Tibial nerve (tissue), 4 donors: Measurements from ENCODE around the gene REC114. TPM values are rescaled to one million over a fixed set of nuclear protein-coding genes. Genes with fewer than 3 reads are reported as not detected.

Experiments
- DNase-seq, 2 donors: peaks; one replicate each; pipeline ENCODE4 v3.0.0-alpha.2; 2019; ENCODE audit warnings: low spot score in 2 of 2
- H3K27ac ChIP-seq, 4 donors: fragments of 200-600 bp; sonication (generic) in 3 of 4; one replicate each; pipeline ENCODE4 v1.5.1; 2017 to 2019; ENCODE audit warnings: mild to moderate bottlenecking in 1 of 4
- H3K27me3 ChIP-seq, 2 donors: fragments of 200-600 bp; sonication (generic) in 1 of 2; one replicate each; pipeline versions ENCODE4 v1.5.1 to v1.6.0; 2017 to 2019
- H3K36me3 ChIP-seq, 3 donors: fragments of 200-600 bp; sonication (generic); one replicate each; pipeline ENCODE4 v1.5.1; 2018 to 2019
- H3K4me1 ChIP-seq, 4 donors: fragments of 200-600 bp; sonication (generic) in 3 of 4; one replicate each; pipeline ENCODE4 v1.5.1; 2017 to 2019
- H3K4me3 ChIP-seq, 4 donors: fragments of 200-600 bp; sonication (generic) in 3 of 4; one replicate each; pipeline ENCODE4 v1.5.1; 2017 to 2019; ENCODE audit warnings: mild to moderate bottlenecking in 1 of 4, moderate library complexity in 1 of 4
- H3K9me3 ChIP-seq, 4 donors: fragments of 200-600 bp; sonication (generic) in 3 of 4; one replicate each; pipeline ENCODE4 v1.5.1; 2017 to 2019
- CTCF ChIP-seq, 5 experiments: fragments of 200-600 bp in 3 of 5; fragments of 450-650 bp in 2 of 5; sonication (generic) in 3 of 5; IDR thresholded peaks; one replicate each; pipeline ENCODE4 v1.5.1; 2016 to 2019; ENCODE audit warnings: antibody characterized with exemption in 5 of 5, mild to moderate bottlenecking in 3 of 5, moderate library complexity in 2 of 5
- EP300 ChIP-seq, 2 donors: sonication (generic); formaldehyde crosslinking; IDR thresholded peaks; one replicate each; pipeline ENCODE4 v1.6.1; 2017; ENCODE audit warnings: antibody characterized with exemption in 2 of 2, mild to moderate bottlenecking in 1 of 2
- POLR2A ChIP-seq, 2 donors: fragments of 450-650 bp; IDR thresholded peaks; one replicate each; pipeline ENCODE4 v1.6.1; 2017; ENCODE audit warnings: antibody characterized with exemption in 2 of 2, mild to moderate bottlenecking in 2 of 2, moderate library complexity in 2 of 2
- WGBS, 2 donors: methylation state at CpG; one replicate each; pipeline ENCODE4 v1.1.5; 2018; 5-methylcytosine and 5-hydroxymethylcytosine counted together
- total RNA-seq, 4 donors: library from RNA; depleted of rRNA; stranded (reverse); fragments of >200 nt; gene quantifications; one replicate each; pipeline ENCODE4 v1.1.0, GENCODE V29; 2016

REC114 gene
- total RNA-seq, 4 donors from 2014 or later, result not detected

DNA sequence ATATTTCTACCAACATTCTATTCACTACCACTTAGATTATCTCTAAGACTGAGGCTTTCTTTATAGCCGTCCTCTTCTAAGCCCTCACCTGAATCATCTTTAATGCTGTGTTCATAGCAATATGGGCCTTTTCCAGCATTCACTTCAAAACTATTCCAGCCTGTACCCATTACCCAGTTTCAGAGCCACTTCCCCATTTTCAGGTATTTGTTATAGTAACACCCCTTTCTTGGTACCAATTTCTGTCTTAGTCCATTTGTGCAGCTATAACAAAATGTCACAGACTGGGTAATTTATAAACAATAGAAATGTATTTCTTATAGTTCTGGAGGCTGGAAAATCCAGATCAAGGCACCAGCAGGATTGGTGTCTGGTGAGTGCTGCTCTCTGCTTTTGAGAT is 45.7 kb downstream of the REC114 start:
- Histone ChIP-seq H3K9me3 (no peaks in the 10 kb centered on the region), H3K27me3 (no peaks in the 10 kb centered on the region), H3K4me1 (no peaks in the 10 kb centered on the region), H3K27ac (no peak overlapping the region), H3K4me3 (no peak overlapping the region), H3K36me3 (no peaks in the 10 kb centered on the region)
- 91 to 94% methylated on average over 1 of the region's 1 CpG for WGBS, 2 donors
- DNase-seq, result no peak
- TF ChIP-seq EP300 (IDR thresholded peaks at IDR 0.05), result no peak
- TF ChIP-seq POLR2A (IDR thresholded peaks at IDR 0.05), result no peak
- no peak for TF ChIP-seq CTCF (IDR thresholded peaks at IDR 0.05)

DNA sequence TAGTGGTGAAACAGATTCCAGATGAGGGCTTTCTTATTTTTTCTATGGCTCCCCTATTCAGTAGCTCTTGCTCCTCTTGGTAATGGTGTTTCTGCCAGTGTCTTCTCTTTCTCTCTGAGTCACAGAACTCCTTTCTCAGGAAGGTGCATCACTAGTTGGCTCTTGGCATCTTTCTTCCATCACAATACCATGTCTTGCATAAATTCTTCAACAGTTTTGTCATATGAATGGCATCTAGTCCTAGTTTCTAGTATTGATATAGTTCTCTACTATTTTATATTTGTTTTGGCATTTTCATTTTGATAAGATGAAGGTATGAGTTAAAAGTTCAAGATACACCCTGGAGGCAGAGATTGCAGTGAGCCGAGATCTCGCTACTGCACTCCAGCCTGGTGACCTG is 51.0 kb downstream of the REC114 start:
- 94 to 95% methylated on average over 2 of the region's 2 CpGs for WGBS, 2 donors
- H3K4me1 ChIP-seq, result no peaks in the 10 kb centered on the region

GRCh38 chr15:73495181-73495580 is 52.2 kb downstream of the REC114 start:
- Histone ChIP-seq H3K4me3 (no peak overlapping the region), H3K27me3 (no peaks in the 10 kb centered on the region), H3K27ac (no peak overlapping the region), H3K36me3 (no peaks in the 10 kb centered on the region), H3K9me3 (no peaks in the 10 kb centered on the region), H3K4me1 (no peaks in the 10 kb centered on the region)
- 71 to 77% methylated on average over 3 of the region's 3 CpGs for WGBS, 2 donors
- TF ChIP-seq POLR2A (IDR thresholded peaks at IDR 0.05), result no peak
- no peak for TF ChIP-seq CTCF (IDR thresholded peaks at IDR 0.05)
- no peak for DNase-seq

More for the DNA sequence above, 51.0 kb downstream of the REC114 start:
- no peaks in the 10 kb centered on the region for H3K9me3 ChIP-seq
- TF ChIP-seq POLR2A (IDR thresholded peaks at IDR 0.05), result no peak
- TF ChIP-seq EP300 (IDR thresholded peaks at IDR 0.05), result no peak
- TF ChIP-seq CTCF (IDR thresholded peaks at IDR 0.05), result no peak
- no peaks in the 10 kb centered on the region for H3K36me3 ChIP-seq
- H3K27ac ChIP-seq, result no peak overlapping the region
- no peaks in the 10 kb centered on the region for H3K27me3 ChIP-seq
- H3K4me3 ChIP-seq, result no peak overlapping the region
- no peak for DNase-seq

DNA sequence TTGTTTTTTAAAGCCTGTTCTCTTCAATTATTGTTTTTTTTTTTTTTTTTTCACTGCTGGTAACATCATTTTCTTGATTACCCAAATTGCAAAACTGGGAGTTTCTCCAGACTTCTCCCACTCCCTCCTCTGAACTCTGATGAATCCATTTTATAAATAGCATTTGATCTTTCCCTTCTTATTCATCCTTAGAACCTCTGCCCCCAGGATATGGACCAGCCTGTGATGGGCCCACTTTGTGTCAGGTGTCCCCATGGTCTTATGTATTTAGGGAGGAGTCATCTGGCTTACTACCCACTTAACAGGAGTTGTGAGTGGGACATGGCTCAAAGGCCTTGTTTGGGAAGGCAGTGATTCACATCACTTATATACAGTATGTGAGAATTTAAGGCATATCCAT is 57.7 kb downstream of the REC114 start:
- no peak overlapping the region for H3K4me3 ChIP-seq
- H3K9me3 ChIP-seq, result no peaks in the 10 kb centered on the region
- H3K27me3 ChIP-seq, result no peaks in the 10 kb centered on the region
- no peak for TF ChIP-seq EP300 (IDR thresholded peaks at IDR 0.05)
- no peak for TF ChIP-seq POLR2A (IDR thresholded peaks at IDR 0.05)
- no peak for TF ChIP-seq CTCF (IDR thresholded peaks at IDR 0.05)
- no peaks in the 10 kb centered on the region for H3K36me3 ChIP-seq
- H3K27ac ChIP-seq, result no peak overlapping the region
- no peak for DNase-seq
- no peaks in the 10 kb centered on the region for H3K4me1 ChIP-seq

- Histone ChIP-seq H3K27me3 (no peaks in the 10 kb centered on the region), H3K9me3 (no peaks in the 10 kb centered on the region), H3K27ac (no peak overlapping the region), H3K4me1 (no peaks in the 10 kb centered on the region), H3K4me3 (no peak overlapping the region), H3K36me3 (no peaks in the 10 kb centered on the region)
- TF ChIP-seq EP300 (IDR thresholded peaks at IDR 0.05), result no peak
- TF ChIP-seq CTCF (IDR thresholded peaks at IDR 0.05), result no peak
- TF ChIP-seq POLR2A (IDR thresholded peaks at IDR 0.05), result no peak
- DNase-seq, result no peak
These were observed 61.9 kb downstream of the REC114 start for GRCh38 chr15:73504885-73505284.
